HG03060 (cell line): ENCODE data around the gene ALG12.

ENCODE experiments used
- ATAC-seq: cut with Tn5 transposase; IDR thresholded peaks from one replicate; pipeline ENCODE4 v1.9.1; 2021; ENCODE audit warnings: low read depth, moderate number of reproducible peaks; ENCODE audit not compliant: unreplicated experiment

The ALG12 gene

DNA sequence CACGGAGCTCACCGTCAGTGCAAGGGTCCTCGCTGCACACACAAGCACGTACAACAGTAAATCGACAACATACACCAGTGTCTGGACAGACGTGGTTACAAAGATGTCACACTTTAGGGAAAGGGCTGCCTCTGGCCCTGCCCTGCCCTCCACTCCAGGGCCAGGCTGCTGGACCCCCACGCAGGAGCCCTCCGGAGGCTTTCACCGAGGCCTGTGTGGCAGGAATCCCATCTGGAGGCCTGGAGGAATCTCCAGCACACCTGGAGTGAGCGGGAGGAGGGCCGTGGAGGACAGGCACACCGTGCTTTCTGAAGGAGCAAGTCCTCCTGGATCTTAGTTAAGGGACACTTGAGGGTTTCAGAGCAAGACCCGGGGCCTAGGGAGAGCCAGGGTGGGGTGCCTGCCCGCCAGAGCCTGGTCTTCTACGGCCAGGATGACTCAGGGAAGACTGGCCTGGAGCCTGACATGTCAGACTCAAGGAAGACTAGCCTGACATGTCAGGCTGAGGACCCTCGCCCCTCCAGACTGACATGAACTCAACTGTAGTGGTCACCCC is 40.2 kb upstream of the ALG12 start:
- ATAC-seq: no peak

DNA sequence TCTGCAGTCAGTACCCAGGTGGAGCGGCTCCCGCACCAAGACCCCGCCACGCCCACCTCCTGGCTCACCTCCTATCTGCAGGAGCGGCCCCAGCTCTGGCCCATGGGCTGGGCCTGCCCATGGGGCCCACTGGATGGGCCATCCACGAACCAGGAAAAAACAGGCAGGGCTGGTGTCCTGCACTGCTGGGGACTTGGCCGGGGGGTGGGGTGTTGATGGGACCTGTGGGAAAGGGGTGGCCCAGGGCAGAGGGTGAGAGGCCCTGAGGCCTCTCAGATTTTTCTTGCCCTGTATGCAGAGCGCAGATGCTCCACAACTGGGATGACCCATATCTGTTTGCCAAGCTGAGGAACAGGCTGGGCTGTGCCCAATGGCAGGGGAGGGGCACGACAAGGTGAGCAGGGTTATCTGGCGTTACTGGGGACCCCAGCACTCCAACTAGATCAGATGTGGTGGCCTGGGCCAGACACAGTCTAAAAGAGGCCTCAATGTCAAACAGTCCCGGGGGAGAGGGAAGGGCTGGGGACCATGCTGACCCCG is 39.7 kb upstream of the ALG12 start:
- no peak for ATAC-seq

DNA sequence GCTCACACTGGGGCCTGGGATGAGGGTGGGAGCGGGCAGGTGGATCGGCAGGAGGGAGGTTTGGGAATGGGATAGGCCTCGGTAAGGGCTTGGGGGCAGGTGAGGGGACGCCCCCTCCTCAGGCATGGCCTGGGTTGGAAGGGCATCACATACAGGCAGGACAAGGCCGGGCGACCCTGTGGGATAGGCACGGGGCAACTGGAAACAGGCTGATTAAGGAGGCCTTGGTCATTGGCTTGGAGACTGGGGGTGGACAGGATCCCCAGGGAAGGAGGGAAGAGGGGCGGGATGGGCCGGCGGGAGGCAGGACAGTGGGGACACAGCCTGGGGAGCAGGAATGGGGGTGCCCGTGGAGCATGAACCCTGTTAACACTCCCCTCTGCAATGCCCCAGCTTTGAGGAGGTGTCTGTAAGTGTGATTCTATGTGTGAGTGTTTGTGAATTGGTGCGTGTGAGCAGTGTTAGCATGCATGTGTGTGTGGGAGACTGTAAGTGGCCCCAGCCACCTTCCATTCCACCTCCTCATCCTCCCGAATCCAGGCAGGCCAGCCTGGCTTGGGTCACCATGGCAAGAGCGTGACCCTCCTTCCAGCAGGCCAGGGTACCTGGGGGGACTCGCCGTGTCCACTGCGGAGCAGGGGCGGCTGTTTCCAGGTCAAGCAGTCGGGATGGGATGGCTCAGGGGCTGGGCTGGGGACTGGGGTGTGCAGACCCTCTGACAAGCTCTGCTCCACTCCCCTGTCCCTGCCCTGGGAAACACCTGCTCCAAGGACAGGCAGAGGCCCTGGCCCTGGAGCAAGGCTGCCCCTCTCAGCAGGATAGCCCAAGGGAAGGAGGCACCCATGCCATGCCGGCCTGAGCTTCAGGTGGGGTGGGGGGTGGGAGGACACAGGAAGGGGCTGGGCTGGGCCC is 38.9 kb upstream of the ALG12 start:
- ATAC-seq: no peak

DNA sequence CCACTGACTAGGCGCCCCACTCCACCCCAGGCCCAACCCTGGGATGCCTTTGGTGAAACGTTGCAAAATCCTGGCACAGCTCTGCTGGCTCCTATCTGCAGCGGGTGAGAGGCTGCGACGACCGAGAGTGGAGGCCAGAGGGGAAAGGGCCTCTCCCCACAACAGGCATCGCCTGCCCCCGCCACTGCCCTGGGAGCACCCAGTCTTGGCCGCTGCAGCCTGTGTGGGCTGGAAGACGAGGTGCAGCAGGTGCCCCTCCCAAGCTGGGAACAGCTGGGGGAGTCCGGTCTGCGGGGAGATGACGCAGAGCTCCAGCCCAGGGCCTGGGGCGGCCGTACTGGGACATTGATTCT is 38.2 kb upstream of the ALG12 start:
- no peak for ATAC-seq

DNA sequence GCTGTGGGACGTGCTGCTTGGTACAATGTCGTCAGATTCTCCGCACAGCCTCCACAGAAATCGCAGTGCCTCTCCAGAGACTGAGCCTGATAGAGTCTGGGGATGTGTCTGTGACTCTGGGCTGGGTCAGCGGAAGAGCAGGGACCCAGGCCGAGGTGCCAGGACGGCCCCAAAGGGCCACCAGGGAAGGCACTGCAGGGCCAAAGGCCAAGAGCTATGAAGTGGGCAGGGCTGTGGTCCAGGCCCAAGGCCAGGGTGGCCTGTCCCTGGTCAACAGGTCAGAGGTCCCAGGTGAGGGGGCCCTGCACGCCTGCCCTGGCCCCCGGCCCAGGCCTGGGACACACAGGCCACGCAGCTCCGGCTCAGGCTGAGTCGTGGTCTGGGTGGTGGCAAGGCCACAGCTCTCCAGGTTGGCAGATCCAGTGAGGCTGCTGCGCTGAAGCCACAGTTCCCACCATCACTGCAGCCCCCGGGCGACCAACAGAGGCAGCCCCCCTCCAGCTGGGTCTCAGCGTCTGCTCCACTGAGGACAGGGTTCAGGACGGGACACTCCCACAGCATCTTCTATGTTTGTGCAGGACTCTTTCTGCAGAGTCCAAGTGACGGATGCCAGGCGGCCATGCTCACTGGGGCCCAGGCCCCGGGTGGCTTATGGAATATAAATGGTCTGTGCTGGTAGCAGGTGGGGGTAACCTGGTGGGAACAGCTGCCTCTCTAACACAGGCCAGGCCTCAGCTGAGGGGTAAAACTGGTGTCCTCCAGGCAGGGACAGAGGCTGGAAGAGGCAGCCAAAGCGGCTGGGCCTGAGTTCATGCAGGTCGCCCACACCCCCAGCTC is 37.6 kb upstream of the ALG12 start:
- no peak for ATAC-seq

DNA sequence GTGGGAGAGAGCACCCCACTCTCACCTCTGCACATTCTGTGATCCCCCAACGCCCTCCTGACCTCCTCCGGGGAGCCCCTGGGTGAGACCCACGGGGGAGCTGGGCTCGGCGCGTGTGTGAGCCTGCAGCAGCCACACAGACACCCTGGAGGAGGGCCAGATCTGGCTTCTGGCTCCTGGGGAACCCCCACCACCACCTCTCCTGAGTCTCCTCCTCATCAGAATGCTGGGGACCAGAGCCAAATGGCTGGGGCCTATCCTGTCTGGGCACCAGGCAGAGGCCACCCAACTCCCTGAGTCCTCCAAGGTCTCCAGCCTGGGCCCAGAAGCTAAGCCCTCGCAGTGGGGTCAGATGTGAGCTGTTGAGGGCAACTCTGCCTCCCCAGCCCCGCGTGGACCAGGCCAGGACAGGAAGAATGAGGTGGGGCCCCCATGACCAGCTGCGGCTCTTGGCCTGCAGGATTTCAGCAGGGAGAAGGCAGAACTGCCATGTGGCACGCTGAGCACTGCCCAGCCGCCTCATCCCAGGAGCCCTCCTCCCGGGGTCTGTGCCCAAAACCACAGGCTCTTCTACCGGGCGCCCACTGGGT is 36.8 kb upstream of the ALG12 start:
- no peak for ATAC-seq

DNA sequence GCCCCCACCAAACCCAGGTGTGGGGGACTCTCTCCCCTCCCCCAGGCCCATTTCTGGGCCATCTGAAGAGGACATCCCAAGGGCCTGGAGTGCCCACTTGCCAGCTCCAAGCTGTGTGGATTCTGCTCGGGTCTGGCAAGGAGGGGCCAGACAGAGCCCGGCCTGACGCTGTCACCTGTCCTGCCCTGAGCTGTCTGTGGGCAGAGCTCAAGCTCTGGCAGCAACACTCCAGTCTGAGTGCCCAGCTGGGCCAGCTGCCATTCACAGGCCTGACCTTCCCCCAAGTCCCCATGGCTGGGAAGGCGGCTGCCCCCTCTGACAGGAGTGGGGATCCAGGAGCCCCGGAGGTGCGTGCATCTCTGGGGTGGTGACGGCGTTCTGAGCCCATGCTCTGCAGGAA is 36.1 kb upstream of the ALG12 start:
- no peak for ATAC-seq

DNA sequence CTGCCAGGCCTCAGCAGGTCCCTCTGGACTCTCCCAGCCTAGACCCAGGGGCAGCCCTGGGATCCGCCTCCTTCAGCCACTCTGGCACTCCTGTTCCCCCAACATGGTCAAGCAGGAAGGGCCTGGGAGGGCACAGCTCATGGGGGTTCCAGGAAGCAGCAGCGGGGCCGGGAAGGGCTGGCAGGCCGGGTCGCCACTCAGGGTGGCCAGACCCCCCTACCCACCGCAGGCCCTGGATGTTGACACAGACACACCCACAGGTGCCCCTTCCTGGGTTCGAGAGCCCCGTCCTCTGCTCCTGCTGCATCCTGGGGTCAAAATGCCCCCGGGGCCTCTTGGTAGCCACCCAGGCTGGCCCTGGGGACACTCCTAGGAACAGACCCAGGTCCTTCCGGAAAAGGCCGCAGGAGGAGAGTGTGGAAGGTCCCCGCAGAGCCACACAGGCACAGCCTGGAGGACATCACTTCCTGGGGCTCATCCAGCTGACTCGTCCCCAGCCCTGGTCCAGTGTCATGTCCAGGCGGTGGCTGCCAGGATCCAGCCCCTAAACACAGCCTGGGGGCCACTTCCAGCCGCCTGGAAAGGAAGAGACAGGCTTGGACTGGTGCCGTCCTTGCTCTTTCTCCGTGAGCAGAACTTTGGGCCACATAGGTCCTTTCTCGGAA is 35.6 kb upstream of the ALG12 start:
- no peak for ATAC-seq

DNA sequence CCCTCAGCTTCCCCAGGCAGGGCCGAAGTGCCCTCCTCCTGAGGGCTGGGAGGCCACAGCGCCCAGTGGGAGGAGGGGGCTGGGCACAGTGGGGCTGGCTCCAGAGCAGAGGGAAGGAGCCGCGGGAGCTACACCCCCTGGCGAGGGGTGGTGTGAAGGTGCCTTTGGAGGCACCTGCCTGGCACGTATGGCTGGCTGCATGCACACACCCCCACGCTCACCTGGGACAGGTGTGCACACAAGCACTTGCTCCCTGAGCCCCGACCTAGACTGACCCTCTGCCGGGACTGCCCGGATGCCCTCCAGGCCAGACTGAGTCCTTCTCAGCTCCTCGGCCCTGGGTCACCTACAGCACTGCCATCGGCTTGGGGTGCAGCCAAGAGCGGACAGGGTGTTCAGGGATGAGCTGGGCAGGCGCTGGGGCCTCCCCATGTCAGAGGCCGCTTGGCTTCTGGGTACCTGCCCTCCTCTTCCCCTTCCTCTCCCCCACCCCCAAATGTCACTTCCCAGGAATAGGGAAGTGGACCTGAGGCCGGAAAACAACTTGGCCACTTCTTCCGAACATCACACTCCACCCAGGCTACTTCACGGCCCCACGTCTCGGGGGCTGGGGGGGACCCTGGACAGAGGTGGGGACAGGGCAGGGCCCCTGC is 34.9 kb upstream of the ALG12 start:
- ATAC-seq: no peak

DNA sequence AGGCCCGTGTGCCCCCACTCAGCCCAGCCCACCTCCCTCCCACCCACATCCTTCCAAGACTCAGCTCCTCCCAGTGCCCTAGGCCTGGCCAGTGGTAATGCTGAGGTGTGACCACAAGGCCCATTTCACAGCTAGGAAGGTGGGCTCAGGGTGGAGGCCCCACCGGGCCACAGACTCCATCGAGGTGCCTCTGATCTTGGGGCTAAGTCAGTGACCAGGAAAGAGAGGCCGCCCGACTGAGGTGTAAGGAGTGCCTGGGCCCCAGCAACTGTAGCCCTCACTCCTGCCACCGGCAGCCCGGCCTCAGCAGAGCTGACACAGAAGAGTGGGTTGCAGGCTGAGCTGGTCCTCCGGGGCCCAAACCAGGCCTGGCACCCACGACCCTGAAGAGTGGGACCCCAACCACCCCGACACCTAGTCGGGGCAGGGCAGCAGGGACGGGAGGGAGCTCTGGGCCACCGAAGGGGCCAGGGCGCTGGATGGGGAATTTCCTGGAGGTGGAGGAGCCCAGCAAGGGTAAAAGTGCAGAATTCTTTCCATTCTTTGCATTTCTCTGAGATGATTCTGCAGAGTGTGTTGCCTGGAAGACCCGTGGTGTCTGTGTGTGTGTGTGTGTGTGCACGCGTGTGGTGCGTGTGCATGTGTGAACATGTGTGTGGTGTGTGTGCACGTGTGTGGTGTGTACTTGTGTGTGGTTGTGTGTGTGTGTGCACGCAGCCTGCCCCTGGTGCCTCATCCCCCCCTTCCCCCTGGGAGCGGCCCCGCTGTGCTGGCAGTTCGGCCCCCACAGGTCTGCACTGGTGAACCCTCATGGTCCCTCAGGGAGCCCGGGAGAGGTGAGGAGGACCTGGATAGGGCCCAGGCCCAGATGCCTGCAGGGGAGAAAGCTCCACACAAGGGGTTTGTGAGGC is 34.0 kb upstream of the ALG12 start:
- no peak for ATAC-seq

DNA sequence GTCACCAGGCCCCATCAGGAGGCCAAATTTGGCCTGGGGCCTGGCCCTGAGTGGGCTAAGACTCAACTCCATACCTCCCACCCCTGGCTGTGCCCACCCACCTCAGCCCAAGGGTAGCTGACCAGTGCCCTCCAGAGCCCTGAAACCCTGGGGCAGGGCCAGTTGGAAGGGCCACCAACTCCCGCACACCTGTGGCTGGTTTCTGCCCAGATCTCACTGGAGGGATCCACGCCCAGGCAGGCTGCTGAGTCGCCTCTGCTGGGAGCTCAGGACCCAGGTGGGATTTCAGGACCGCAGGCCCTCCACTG is 33.4 kb upstream of the ALG12 start:
- ATAC-seq: no peak

DNA sequence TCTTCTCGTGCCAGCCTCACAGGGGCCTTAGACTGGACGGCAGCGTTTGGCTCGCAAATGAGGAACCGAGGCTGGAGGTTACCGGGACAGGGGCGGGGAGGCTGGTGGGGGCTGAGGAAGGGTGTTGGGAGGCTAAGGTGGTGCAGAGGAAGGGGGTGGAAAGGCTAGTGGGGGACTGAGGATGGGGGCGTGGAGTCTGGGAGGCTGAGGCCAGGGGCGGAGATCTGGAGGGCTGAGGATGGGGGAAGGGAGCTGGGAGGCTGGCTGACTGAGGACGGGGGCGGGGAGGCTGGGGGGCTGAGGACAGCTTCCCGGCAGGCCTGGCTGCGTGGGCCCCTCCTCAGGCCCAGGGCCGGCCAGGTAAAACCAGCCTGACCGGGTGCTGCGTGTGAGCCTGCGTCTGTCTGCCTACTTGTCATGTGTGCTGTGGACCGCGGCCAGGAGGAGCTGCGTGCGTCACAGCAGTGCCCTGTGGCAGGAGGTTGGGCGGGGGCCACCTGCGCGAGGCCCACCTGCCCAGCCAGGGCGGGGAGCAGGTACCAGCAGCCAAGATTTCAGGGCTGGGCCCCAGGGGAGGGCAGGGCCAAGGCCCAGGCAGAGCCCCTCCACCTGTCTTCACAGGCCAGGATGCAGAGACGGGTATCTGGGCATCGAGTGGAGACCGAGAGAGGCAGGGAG is 32.9 kb upstream of the ALG12 start:
- ATAC-seq: no peak

DNA sequence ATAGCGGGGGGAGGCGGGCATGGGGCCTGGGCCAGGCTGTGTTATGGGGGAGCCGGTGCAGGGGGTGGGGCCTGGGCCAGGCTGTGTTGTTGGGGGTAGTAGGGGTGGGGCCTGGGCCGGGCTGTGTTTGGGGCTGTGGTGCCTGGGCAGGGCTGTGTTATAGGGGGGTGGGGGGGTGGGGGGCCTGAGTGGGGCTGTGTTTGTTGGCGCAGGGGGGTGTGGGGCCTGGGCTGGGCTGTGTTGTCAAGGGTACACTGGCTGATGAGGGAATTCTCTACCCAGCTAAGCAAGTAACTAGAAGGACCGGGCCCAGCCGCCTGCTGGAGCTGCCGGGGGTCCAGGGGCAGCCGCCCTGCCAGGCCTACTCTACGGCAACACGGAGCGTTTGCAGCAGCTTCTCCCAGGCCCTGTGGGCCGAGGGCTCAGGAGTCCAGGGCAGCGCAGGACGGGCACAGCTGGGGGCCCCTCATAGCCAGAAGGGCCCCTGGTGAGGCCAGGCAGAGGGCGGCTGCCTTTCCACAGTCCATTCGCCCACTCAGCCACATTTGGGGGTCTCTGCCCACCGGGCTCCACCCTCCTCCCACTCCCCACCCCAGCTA is 32.3 kb upstream of the ALG12 start:
- ATAC-seq: no peak

DNA sequence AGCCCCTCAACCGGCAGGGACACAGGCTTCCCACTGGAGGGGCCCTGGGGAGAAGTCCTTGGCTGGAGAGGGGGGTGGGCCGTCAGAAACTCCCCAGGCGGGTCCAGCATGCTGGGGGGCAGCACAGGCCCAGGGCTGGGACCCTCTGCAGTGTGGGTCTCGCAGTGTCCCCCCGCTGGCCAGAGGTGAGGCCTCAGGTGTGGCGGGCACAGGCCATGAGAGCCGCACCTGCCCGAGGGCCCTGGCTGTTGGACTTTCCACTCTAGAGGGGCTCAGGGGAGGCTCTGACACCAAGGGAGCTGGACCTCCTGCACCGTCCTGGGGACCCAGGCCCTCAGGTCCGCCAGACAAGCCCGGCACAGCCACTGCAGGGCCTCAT is 31.7 kb upstream of the ALG12 start:
- ATAC-seq: no peak

DNA sequence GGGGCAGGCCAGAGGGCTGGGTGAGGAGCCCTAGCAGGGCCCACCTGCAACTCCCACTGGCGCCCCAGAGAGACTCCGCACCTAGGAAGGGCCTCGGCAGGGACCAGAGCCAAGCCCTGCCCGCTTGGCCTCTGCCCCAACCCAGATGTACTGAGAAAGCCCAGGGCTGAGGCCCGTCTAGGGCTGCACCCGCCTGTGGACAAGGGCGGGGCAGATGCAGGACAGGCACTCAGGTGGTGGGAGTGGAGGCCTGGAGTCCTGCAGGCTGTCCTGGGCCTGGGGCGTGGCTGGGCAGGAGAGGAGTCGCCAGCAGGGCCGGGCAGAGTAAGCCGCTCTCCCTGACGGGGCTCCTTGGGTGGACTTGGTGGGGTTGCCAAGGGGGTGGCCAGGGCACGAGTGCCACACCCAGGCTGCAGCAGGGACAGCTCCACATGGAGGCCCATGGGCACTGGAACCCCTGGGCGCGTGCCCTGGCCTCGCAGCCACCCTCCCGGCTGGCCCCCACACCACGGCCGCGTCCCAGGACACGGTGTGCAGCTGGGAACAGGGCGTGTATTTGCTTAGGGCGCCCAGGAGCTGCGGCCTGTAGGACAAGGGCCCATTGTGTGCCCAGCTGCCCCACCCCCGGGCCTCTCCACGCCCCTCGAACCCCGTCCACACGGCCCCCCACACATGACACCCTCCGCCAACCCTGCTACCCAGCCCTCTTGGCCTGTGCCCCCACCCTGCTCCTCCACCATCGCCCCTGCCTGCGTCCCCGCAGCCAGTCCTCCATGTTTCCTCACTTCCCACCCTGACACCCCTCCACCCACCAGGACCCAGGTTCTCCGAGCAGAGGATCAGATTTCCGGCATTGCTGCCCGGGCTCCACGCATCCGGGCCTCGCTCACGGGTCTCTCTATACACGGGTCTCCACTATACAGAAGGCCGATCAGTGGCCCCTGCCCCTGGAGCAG is 31.0 kb upstream of the ALG12 start:
- no peak for ATAC-seq

DNA sequence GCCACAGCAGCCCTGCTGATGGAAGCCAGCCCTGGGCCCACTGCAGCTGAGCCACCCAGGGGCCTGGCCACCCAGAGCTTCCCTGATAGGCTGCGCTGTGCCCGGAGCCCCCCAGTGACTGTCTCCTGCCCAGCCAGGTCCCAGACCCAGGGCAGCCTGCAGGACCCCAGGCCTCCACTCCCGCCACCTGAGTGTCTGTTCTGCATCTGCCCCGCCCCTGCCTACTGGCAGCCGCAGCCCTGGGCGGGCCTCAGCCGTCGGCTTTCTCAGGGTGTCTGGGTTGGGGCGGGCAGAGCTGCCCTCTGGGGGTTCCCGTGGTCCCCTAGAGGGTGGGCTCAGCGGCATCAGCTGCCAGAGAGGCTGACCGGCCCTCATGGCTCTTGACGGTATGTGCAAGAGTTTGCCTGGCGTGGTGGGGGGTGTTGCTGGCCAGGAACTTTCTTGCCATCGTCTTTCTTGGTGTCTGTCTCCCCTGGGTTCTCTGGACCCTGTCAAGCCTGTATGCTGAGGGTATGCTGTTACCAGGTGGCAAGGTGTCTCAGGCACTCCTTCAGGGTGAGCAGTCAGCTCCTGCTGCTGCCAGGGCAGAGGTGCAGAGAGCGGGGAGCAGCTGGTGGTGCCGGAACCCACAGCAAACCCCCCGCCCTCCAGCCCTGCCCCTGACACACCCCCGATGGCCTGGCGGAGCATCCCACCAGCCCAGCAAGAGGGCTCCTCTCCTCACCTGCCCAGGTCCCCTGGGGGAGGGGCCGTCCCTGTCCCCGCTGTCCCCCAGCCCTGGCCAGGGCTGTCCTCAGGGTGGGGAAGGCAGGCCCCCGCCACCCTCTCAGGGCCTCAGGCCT is 30.1 kb upstream of the ALG12 start:
- ATAC-seq: no peak
